HG03460 (cell line): ENCODE measurements around the gene TMEM238.

ENCODE experiments used
- ATAC-seq: cut with Tn5 transposase; IDR thresholded peaks from one replicate; pipeline ENCODE4 v1.9.1; 2021; ENCODE audit not compliant: unreplicated experiment

Gene TMEM238

GRCh38 chr19:55360902-55361301, 23.2 kb downstream of the TMEM238 start:
- no peak for ATAC-seq

- ATAC-seq: no peak
These were observed 24.9 kb downstream of the TMEM238 start for GRCh38 chr19:55358943-55359908.

GRCh38 chr19:55358493-55358892, 25.6 kb downstream of the TMEM238 start:
- no peak for ATAC-seq

- ATAC-seq: no peak
These were observed 28.8 kb downstream of the TMEM238 start for GRCh38 chr19:55355213-55355821.

- ATAC-seq: no peak
These were observed 29.3 kb downstream of the TMEM238 start, which contains the start of gene COX6B2 for GRCh38 chr19:55354698-55355212. Gene COX6B2 (minus strand): TSS chr19:55354719. CDS start chr19:55354521, 198 bp downstream.

- no peak for ATAC-seq
These were observed 30.0 kb downstream of the TMEM238 start for GRCh38 chr19:55353803-55354697.

- ATAC-seq: no peak
These were observed 30.7 kb downstream of the TMEM238 start for GRCh38 chr19:55353356-55353802.

- ATAC-seq: no peak
These were observed 31.4 kb downstream of the TMEM238 start for GRCh38 chr19:55352549-55353145.

- ATAC-seq: no peak
These were observed 32.1 kb downstream of the TMEM238 start for GRCh38 chr19:55352040-55352439.

- ATAC-seq: no peak
These were observed 33.3 kb downstream of the TMEM238 start for GRCh38 chr19:55350620-55351315.

GRCh38 chr19:55348317-55349034, 35.6 kb downstream of the TMEM238 start:
- no peak for ATAC-seq

- no peak for ATAC-seq
These were observed 36.6 kb downstream of the TMEM238 start for GRCh38 chr19:55347442-55348009.

GRCh38 chr19:55346725-55347441, 37.2 kb downstream of the TMEM238 start:
- ATAC-seq: no peak

- no peak for ATAC-seq
These were observed 38.0 kb downstream of the TMEM238 start for GRCh38 chr19:55345818-55346724.

- ATAC-seq: no peak
These were observed 38.8 kb downstream of the TMEM238 start for GRCh38 chr19:55345101-55345817.

- no peak for ATAC-seq
These were observed 39.6 kb downstream of the TMEM238 start for GRCh38 chr19:55344444-55344843.
